IMR-90 (cell line): ENCODE results near the gene MALAT1. TPM values are rescaled to one million over a fixed set of nuclear protein-coding genes. Genes with fewer than 3 reads are reported as not detected.

Experiments used
- POLR2A ChIP-seq: IDR thresholded peaks from 2 replicates; pipeline ENCODE4 v1.6.1; 2012; ENCODE audit warnings: mild to moderate bottlenecking, low read depth, low read length
- polyA plus RNA-seq, 3 experiments: library from polyadenylated mRNA; depleted of rRNA; stranded (reverse); fragments of >200 nt; gene quantifications; 2 replicates each; pipeline ENCODE4 v1.2.3, GENCODE V29; 2012; ENCODE audit warnings: low replicate concordance in 1 of 3
- total RNA-seq: library from RNA; depleted of rRNA; stranded (reverse); fragments of >200 nt; gene quantifications from 2 replicates; pipeline ENCODE4 v1.2.3, GENCODE V29; 2012
- TF ChIP-seq, protein P1 (sequence below): fragments of 150-350 bp; IDR thresholded peaks from 2 replicates; pipeline ENCODE4 v1.6.1; 2016; ENCODE audit warnings: low read depth, mild to moderate bottlenecking, low read length, moderate library complexity, borderline replicate concordance

Gene MALAT1
- total and polyA plus RNA-seq, 2 of the 4 experiments (the other 2 are of a cell fraction): 636 to 3,569 TPM

DNA sequence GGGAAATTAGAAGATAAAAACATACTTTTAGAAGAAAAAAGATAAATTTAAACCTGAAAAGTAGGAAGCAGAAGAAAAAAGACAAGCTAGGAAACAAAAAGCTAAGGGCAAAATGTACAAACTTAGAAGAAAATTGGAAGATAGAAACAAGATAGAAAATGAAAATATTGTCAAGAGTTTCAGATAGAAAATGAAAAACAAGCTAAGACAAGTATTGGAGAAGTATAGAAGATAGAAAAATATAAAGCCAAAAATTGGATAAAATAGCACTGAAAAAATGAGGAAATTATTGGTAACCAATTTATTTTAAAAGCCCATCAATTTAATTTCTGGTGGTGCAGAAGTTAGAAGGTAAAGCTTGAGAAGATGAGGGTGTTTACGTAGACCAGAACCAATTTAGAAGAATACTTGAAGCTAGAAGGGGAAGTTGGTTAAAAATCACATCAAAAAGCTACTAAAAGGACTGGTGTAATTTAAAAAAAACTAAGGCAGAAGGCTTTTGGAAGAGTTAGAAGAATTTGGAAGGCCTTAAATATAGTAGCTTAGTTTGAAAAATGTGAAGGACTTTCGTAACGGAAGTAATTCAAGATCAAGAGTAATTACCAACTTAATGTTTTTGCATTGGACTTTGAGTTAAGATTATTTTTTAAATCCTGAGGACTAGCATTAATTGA is 1.0 kb downstream of the MALAT1 start (continued):
- TF ChIP-seq, protein P1, sequence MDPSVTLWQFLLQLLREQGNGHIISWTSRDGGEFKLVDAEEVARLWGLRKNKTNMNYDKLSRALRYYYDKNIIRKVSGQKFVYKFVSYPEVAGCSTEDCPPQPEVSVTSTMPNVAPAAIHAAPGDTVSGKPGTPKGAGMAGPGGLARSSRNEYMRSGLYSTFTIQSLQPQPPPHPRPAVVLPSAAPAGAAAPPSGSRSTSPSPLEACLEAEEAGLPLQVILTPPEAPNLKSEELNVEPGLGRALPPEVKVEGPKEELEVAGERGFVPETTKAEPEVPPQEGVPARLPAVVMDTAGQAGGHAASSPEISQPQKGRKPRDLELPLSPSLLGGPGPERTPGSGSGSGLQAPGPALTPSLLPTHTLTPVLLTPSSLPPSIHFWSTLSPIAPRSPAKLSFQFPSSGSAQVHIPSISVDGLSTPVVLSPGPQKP: no peak
- TF ChIP-seq POLR2A: no peak
